ENCODE results near the gene HBS1L.

GRCh38 chr6:135046912-135047311 lies 7.7 kb downstream of the HBS1L start:
- no peak for TF ChIP-seq TBL1XR1 (IDR thresholded peaks at IDR 0.05; ENCODE audit: low read depth, low read length)
- TF ChIP-seq CTCF (IDR thresholded peaks at IDR 0.05 in 2 of 3, conservative IDR thresholded peaks at IDR 0.05 in 1 of 3; ENCODE audit: control insufficient read depth in 2 of 3, extremely low read depth in 1 of 3, insufficient read depth in 1 of 3, low read depth in 3 of 3, low read length in 3 of 3) = no peak
- TF ChIP-seq CREM (IDR thresholded peaks at IDR 0.05; ENCODE audit: low read depth) = no peak
- no peak for TF ChIP-seq POLR2AphosphoS5 (IDR thresholded peaks at IDR 0.05; ENCODE audit: low read length)
- no peak for TF ChIP-seq NFYA (IDR thresholded peaks at IDR 0.05; ENCODE audit: borderline replicate concordance, low read depth, low read length)
- no peak for TF ChIP-seq SIX5 (IDR thresholded peaks at IDR 0.05; ENCODE audit: low read depth, low read length, severe bottlenecking)
- TF ChIP-seq POLR2A (IDR thresholded peaks at IDR 0.05; ENCODE audit: low read depth, low read length) = no peak
- TF ChIP-seq HDGF (IDR thresholded peaks at IDR 0.05) = no peak
- no peak for TF ChIP-seq TAF1 (IDR thresholded peaks at IDR 0.05; ENCODE audit: borderline replicate concordance, low read depth, low read length)

All from GM12878 (cell line).